Mucosa of descending colon (tissue), 3 donors: ENCODE results near the gene RPL36A. TPM values are rescaled to one million over a fixed set of nuclear protein-coding genes. Genes with fewer than 3 reads are reported as not detected.

Experiments
- ATAC-seq: fragments of 200-7000 bp; cut with Tn5 transposase; one replicate; pipeline ENCODE4 v1.9.1; 2020; ENCODE audit warnings: mild to moderate bottlenecking, moderate library complexity
- DNase-seq, 3 donors: peaks; one replicate each; pipeline ENCODE4 v3.0.0-alpha.2; 2020
- H3K36me3 ChIP-seq: fragments of 200-600 bp; one replicate; pipeline ENCODE4 v1.8.0; 2021; ENCODE audit warnings: low read depth, mild to moderate bottlenecking
- H3K4me1 ChIP-seq: fragments of 200-600 bp; one replicate; pipeline ENCODE4 v1.8.0; 2021; ENCODE audit warnings: low read depth, mild to moderate bottlenecking
- H3K4me3 ChIP-seq: fragments of 200-600 bp; one replicate; pipeline ENCODE4 v1.8.0; 2021; ENCODE audit warnings: mild to moderate bottlenecking
- H3K9me3 ChIP-seq: fragments of 200-600 bp; one replicate; pipeline ENCODE4 v1.8.0; 2021; ENCODE audit warnings: mild to moderate bottlenecking
- intact Hi-C, 2 donors: fragments of 100-400 bp; cut with DNase I in 1 of 2; cut with micrococcal nuclease in 1 of 2; formaldehyde crosslinking; loops; one replicate each; pipeline versions ENCODE4 v1.11.0 to v1.11.1; 2022; cut with DNase I, micrococcal nuclease
- total RNA-seq, 3 donors: library from RNA; stranded (reverse); fragmentation: NEBNext Ultra II Directional in 2 of 3; extraction: Animal tissue kit (Norgen Biotek cat#: 25700) in 2 of 3; gene quantifications; one replicate each; pipeline versions ENCODE4 v1.2.1 to v1.2.4, GENCODE V29; 2021 to 2023
- TF ChIP-seq, protein P1 (sequence below): fragments of 200-600 bp; IDR thresholded peaks from one replicate; pipeline ENCODE4 v1.8.0; 2022; ENCODE audit warnings: antibody characterized with exemption, mild to moderate bottlenecking
- donor health status: DM: no; HTN: no; CAD: no; lungs with moderate emphysema.
- donor health status: DM: no; HTN: no; CAD: no.
- donor health status: DM: no; HTN: yes; CAD: no.

RPL36A gene
- total RNA-seq, 3 donors from 2014 or later: 125 to 181 (median 167) TPM

DNA sequence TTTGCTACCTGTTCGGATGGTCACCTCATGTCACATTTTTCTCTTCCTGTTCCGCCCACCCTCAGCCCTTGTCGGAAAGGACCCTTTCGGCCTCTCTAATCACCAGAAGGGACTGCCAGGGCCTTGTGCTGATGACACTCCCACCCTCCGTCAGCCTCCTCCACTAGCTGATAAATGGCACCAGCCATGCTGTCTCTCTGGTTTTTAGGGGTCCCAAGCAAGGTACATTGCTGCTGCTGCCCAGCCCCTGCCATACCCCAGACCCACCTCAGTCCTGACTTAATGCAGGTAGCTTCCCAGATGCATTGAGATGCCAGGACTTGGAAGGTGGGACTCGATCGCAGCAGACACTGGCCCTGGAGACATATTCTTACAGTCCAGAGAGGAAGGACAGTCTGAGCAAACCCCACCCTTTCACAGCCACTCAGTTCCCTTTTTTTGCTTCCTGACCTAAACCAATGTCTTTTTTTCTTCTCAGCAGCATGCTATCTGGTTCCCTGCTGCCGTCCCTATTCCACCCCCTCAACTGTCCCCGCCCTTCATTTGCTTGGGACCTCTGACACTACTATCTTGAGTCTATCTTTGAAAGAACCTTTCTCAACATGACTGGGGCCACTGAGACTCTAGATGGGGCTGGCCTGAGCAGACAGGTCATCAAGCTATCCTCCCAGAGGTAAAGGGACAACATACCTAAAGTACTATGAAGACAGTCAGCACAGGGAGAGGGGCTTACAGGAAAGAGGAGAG, 4.8 kb upstream of the RPL36A start, which contains the start of gene BTK:
Gene BTK, minus strand, starts transcription at position 397 of the 747 bp plus-strand sequence. CDS start 10,907 bp downstream, outside the sequence.
- intact Hi-C loops: no loop called here
- H3K36me3 ChIP-seq: no peaks in the 10 kb centered on the region
- H3K4me1 ChIP-seq: no peaks in the 10 kb centered on the region
- peak in 1 of 3 donors; percentile 16 for DNase-seq
- H3K9me3 ChIP-seq: no peaks in the 10 kb centered on the region
- no peak within 1 kb of the TSS for H3K4me3 ChIP-seq
- TF ChIP-seq, protein P1, sequence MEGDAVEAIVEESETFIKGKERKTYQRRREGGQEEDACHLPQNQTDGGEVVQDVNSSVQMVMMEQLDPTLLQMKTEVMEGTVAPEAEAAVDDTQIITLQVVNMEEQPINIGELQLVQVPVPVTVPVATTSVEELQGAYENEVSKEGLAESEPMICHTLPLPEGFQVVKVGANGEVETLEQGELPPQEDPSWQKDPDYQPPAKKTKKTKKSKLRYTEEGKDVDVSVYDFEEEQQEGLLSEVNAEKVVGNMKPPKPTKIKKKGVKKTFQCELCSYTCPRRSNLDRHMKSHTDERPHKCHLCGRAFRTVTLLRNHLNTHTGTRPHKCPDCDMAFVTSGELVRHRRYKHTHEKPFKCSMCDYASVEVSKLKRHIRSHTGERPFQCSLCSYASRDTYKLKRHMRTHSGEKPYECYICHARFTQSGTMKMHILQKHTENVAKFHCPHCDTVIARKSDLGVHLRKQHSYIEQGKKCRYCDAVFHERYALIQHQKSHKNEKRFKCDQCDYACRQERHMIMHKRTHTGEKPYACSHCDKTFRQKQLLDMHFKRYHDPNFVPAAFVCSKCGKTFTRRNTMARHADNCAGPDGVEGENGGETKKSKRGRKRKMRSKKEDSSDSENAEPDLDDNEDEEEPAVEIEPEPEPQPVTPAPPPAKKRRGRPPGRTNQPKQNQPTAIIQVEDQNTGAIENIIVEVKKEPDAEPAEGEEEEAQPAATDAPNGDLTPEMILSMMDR: no peak
- peak; percentile 45 for ATAC-seq

DNA sequence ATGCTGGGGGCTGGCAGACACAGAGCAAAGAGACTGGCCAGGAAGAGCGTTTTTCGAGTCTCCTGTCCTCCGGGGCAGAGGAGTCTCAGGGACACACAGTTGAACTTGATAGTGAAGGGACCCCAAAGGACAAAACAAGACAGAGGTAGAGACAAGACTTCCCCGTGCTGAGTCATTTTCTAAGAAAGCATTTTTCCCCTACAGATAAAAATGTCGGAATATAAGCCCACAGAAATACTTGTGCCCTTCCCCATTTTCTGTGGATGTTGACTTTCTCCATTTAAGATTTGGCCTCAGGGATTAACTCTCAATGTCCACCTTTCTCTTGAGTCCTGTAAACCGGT, 4.3 kb upstream of the RPL36A start:
- H3K36me3 ChIP-seq: no peaks in the 10 kb centered on the region
- H3K4me1 ChIP-seq: no peaks in the 10 kb centered on the region
- no peak overlapping the region for H3K4me3 ChIP-seq
- intact Hi-C loops: no loop called here
- ATAC-seq (no peak), DNase-seq (no peak)
- no peaks in the 10 kb centered on the region for H3K9me3 ChIP-seq
- TF ChIP-seq, protein P1: no peak

DNA sequence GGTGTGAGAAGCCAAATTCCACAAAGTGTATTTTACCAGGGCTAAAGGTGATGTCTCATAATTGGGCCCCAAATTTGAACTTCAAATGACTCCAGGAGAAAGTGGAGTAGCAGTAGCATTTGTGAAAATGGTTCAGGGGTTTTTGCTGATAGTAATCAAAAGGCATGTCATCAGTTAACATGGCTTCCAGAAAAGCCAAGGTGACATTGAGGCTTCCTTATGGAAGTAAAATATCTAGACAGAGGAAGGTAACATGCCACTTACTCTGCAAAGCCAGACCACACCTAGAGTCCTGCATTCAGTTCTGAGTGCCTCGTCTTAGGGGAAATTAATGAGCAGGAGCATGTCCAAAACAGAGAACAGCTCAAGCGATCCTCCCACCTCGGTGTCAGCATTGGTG, 2.2 kb upstream of the RPL36A start:
- H3K36me3 ChIP-seq: no peaks in the 10 kb centered on the region
- TF ChIP-seq, protein P1: no peak
- no peak for DNase-seq
- H3K4me1 ChIP-seq: peaks cover 4% of the 10 kb centered on the region
- H3K4me3 ChIP-seq: no peak overlapping the region
- H3K9me3 ChIP-seq: no peaks in the 10 kb centered on the region
- intact Hi-C loops: no loop called here
- ATAC-seq: no peak

DNA sequence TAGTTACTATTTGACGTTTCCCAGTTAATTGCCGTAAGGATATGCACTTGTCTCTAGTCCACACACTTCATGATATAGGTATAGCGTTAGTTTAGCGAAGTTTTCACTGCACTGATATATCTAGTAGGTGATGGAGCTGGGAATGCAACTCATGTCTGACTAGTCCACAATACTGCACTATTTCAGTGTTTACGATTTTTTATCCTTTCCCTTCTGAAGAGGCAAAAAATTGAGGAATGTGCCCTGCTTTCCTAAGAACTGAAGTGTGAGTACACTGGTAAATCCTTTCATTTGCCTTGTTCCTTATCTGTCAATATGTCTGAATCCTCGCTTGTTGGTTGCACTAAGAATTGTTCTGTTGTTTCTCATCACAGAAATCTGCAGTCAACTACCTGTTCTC, 1.0 kb downstream of the RPL36A start:
- H3K36me3 ChIP-seq: no peaks in the 10 kb centered on the region
- no peak overlapping the region for H3K4me3 ChIP-seq
- ATAC-seq (no peak), DNase-seq (no peak)
- intact Hi-C loops: no loop called here
- H3K9me3 ChIP-seq: no peaks in the 10 kb centered on the region
- TF ChIP-seq, protein P1: no peak
- peaks cover 4% of the 10 kb centered on the region for H3K4me1 ChIP-seq

DNA sequence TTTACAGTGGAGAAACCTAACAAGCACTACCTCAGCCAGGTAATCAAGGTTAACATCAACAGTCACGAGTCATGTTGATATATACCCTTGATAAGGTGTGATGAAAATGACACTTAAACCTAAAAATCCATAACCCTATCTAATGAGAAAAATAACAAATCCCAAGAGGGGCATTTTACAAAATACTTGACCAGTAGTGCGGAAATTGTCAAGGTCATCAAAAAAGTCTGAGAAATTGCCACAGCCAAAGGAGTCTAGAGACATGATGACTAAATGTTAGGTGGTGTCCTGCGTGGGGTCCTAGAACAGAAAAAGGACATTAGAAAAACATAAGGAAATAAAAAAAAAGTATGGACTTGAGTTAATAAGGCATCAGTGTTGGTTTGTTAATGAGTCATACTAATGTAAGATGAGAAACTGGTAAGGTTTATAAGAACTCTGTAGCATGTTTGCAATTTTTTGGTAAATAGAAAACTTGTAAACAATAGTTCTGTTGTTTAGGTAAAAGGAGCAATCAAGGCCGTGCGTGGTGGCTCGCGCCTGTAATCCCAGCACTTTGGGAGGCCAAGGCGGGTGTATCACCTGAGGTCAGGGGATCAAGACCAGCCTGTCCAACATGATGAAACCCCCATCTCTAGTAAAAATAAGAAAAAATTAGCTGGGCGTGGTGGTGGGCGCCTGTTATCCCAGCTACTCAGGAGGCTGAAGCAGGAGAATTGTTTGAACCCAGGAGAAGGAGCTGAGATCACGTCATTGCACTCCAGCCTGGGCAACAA, 2.9 kb downstream of the RPL36A start:
- ATAC-seq (peak; percentile 13), DNase-seq (no peak)
- no peaks in the 10 kb centered on the region for H3K9me3 ChIP-seq
- intact Hi-C loops: no loop called here
- no peak overlapping the region for H3K4me3 ChIP-seq
- H3K4me1 ChIP-seq: peaks cover 4% of the 10 kb centered on the region
- H3K36me3 ChIP-seq: no peaks in the 10 kb centered on the region
- TF ChIP-seq, protein P1: no peak
